Measurements from ENCODE around the gene ADAMTS4. TPM values are rescaled to one million over a fixed set of nuclear protein-coding genes. Genes with fewer than 3 reads are reported as not detected.

ADAMTS4 gene
- total RNA-seq, 1 experiment from 2014 or later, result 7.0 TPM

DNA sequence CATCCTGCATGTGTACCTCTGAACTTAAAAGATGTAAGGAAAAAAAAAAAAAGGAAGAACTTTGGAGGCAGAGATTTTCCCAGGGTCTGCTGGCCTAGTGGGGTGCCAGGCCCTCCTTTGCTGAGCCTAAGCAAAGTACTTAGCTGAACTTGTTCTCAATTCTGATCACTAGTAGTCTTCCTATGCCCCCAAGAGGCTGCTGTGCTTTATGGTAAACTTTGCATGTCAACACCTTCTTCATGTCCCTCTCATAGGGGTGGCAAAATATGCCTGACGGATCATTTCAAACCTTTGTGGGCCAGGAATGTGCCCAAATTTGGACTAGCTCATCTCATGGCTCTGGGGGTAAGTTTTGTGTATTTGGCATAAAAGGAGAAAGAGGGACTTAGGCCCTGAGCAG is 41.0 kb downstream of the ADAMTS4 start:
- H4K5ac ChIP-seq (ENCODE audit: insufficient read length, low read depth, low read length), result no peak overlapping the region
- H3K79me2 ChIP-seq (ENCODE audit: insufficient read depth, low read length), result no peaks in the 10 kb centered on the region
- no peak overlapping the region for H3K4ac ChIP-seq (ENCODE audit: low read depth, low read length)
- H3K27me3 ChIP-seq (ENCODE audit: insufficient read depth, low read length), result no peaks in the 10 kb centered on the region
- Mint-ChIP-seq H3K4me3 (peak overlapping the region in 1 of 2 experiments; percentile 89; a peak in 2 of 5 replicates), H3K9me3 (no peaks in the 10 kb centered on the region), H3K4me1 (peaks cover 25 to 27% of the 10 kb centered on the region in 2 experiments), H3K27me3 (ENCODE audit: low read depth) (no peaks in the 10 kb centered on the region; the same call in 1 of the 2 replicates), H3K36me3 (ENCODE audit: insufficient read depth in 1 of 3, low read depth in 3 of 3) (peaks cover 21 to 43% (median 37%) of the 10 kb centered on the region in 3 experiments), H3K27ac (no peak overlapping the region)
- no peaks in the 10 kb centered on the region for H3K4me1 ChIP-seq (ENCODE audit: insufficient read depth, low read length)
- H3K23ac ChIP-seq (ENCODE audit: insufficient read length, low read depth, low read length), result no peak overlapping the region
- no peak overlapping the region for H2BK12ac ChIP-seq (ENCODE audit: insufficient read length, low read depth, low read length)
- H3T11ph ChIP-seq (ENCODE audit: low read length), result no peak overlapping the region
- no peak overlapping the region for H2BK15ac ChIP-seq (ENCODE audit: low read depth, low read length)
- H2BK5ac ChIP-seq (ENCODE audit: insufficient read length, low read length), result no peak overlapping the region
- no peak overlapping the region for H3K56ac ChIP-seq (ENCODE audit: insufficient read length, low read depth, low read length)
- no peak overlapping the region for H2BK120ac ChIP-seq (ENCODE audit: low read depth, low read length, poor library complexity, severe bottlenecking)
- H2BK20ac ChIP-seq (ENCODE audit: low read depth, low read length, poor library complexity, severe bottlenecking), result no peak overlapping the region
- WGBS (ENCODE audit: extremely low coverage, insufficient read length, low lambda C conversion rate), result no CpG with 5 or more reads among the region's 1 CpG
- no peak overlapping the region for H4K8ac ChIP-seq (replicated peaks; ENCODE audit: insufficient read length, low read depth, low read length)
- H3K79me1 ChIP-seq (ENCODE audit: insufficient read depth, low read depth, low read length, poor library complexity, severe bottlenecking), result no peaks in the 10 kb centered on the region
- H2AFZ ChIP-seq (ENCODE audit: low read length), result no peak overlapping the region
- H3K9me3 ChIP-seq (ENCODE audit: control insufficient read depth, low read depth, low read length), result no peaks in the 10 kb centered on the region
- TF ChIP-seq, protein P1, sequence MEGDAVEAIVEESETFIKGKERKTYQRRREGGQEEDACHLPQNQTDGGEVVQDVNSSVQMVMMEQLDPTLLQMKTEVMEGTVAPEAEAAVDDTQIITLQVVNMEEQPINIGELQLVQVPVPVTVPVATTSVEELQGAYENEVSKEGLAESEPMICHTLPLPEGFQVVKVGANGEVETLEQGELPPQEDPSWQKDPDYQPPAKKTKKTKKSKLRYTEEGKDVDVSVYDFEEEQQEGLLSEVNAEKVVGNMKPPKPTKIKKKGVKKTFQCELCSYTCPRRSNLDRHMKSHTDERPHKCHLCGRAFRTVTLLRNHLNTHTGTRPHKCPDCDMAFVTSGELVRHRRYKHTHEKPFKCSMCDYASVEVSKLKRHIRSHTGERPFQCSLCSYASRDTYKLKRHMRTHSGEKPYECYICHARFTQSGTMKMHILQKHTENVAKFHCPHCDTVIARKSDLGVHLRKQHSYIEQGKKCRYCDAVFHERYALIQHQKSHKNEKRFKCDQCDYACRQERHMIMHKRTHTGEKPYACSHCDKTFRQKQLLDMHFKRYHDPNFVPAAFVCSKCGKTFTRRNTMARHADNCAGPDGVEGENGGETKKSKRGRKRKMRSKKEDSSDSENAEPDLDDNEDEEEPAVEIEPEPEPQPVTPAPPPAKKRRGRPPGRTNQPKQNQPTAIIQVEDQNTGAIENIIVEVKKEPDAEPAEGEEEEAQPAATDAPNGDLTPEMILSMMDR (conservative IDR thresholded peaks at IDR 0.05), result no peak
- H3K9ac ChIP-seq (ENCODE audit: extremely low read depth, insufficient read length, low read length), result no peak overlapping the region
- no peak overlapping the region for H3K4me2 ChIP-seq (ENCODE audit: insufficient read depth, insufficient read length, low read length)
- DNase-seq, result no peak
- H3K27ac ChIP-seq (ENCODE audit: insufficient read length, low read depth, low read length), result no peak overlapping the region
- no peak overlapping the region for H3K18ac ChIP-seq (ENCODE audit: insufficient read length, low read depth, low read length)
- H2AK5ac ChIP-seq (ENCODE audit: insufficient read length, low read length), result no peak overlapping the region
- H4K91ac ChIP-seq (ENCODE audit: insufficient read length, low read depth, low read length), result no peak overlapping the region
- peaks cover 5% of the 10 kb centered on the region for H3K23me2 ChIP-seq (ENCODE audit: insufficient read length, low read depth, low read length, poor library complexity, severe bottlenecking)
- no peaks in the 10 kb centered on the region for H4K20me1 ChIP-seq (ENCODE audit: control insufficient read depth, insufficient read depth, insufficient read length)
- no peak overlapping the region for H3K14ac ChIP-seq (ENCODE audit: insufficient read depth, low read length)
